G401 (cell line): ENCODE results near the gene CHRNA5. TPM values are rescaled to one million over a fixed set of nuclear protein-coding genes. Genes with fewer than 3 reads are reported as not detected.
"Not testable (repeated sequence)": the region's sequence is repeated elsewhere in the genome, so short reads cannot be mapped to it uniquely, and the experiment has no call there.

ENCODE experiments used
- DNase-seq: peaks from one replicate; pipeline ENCODE4 v3.0.0-alpha.2; 2015; ENCODE audit warnings: low spot score
- in situ Hi-C: cut with HindIII; loops from 2 replicates; pipeline ENCODE4 v1.10.0; 2016; ENCODE audit warnings: low sequenced_read_pairs, mixed read lengths
- total RNA-seq: library from RNA; depleted of rRNA; stranded (reverse); fragments of >200 nt; shearing (Covaris generic); gene quantifications from 2 replicates; pipeline ENCODE4 v1.2.3, GENCODE V29; 2014

The CHRNA5 gene
- total RNA-seq, 1 experiment from 2014 or later = 16.4 TPM

- in situ Hi-C loops = no loop called here
- DNase-seq = no peak
These were observed 3.8 kb upstream of the CHRNA5 start for GRCh38 chr15:78561490-78561889.

- DNase-seq = no peak
- in situ Hi-C loops = no loop called here
These were observed 2.2 kb upstream of the CHRNA5 start for GRCh38 chr15:78563092-78563491.

DNA sequence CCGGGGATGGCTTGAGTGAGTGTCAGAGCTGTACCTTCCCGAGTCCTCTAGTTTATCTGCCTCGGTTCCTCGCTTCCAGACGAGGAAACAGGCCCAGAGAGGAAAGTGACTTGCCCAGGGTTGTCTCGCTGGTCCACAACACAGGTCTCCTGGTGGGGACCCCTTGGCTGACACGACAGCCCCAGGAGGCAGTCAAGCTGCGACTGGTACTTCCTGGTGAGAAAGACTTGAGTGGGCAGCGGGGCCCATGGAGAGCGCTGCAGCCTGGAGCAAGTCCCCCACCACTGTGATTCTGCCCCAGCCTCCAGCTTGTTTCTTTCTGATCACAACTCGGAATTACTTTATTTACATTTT, 600 bp upstream of the CHRNA5 start:
- no peak for DNase-seq
- in situ Hi-C loops = no loop called here

DNA sequence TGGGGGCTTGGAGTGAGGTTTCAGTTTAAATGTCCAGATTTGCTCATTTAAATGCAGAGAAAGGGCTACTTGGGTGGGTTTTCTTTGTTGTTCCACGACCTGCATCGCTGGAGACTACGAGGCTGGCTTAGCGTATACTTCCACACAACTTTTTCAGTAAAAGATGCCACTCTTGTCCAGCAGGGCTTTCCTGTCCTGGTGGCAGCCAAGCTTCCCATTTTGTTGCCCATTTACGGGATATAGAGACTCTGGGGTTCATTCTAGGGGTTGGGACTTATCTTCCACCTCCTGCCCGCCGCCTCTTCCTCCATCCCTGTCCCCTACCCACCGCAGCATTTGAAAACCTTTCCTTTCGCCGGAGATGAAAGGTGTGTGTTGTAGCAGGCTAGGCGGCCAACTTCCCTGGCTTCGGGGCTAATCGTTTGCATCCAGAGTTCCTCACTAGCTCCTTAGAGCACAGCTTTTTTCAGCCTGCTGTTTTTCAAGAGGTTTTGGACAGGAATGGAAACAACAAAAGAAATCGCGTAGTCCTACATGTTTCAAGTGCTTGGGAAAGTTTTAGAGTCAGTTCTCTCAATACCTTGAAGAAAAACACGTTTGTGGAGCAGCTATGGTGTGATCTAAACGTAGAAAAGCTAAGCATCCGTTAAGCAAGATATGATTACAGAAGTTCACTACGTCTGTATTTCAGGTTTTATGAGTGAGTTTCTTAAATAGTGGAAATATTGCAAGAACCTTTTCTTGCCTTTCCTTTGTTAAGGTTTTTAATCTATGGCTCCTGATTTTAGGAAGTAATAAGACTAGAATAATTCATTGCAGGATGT, 843 bp downstream of the CHRNA5 start:
- peak; percentile 22 for DNase-seq
- in situ Hi-C loops = no loop called here

DNA sequence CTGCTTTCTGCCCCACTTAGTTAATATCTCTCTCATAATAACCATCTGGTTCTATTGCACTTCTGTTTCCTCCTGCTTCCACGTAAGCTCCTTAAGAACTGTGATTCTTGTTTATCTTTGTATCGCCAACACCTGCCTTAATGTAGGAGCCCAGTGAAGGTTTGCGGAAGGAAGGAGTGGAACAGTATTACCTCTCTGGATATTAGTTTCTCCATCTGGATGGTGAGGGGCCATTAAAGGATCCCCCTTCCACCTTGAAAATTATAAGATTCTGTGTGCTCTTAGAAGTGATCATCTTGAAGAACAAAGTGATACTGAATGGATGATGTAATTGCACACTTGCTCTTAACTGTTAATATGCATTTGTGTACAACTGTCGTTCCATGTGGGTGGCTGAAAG, 2.2 kb downstream of the CHRNA5 start:
- no peak for DNase-seq
- in situ Hi-C loops = no loop called here

DNA sequence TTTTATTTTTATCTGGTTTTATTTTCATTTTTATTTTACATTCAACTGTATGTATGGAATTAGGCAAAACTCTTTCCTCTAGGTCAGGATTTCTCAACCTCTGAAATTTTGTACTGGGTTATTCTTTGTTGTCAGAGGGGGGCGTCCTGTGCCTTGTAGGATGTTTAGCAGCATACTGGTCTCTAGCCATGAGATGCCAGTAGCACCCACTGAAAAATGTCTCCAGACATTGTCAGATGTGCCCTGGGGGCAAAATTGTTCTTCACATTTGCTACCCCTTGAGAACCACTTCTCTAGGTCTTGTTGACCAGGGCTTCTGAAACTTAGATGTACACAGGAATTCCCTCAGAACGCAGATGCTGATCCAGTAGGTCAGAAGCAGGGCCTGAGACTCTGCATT, 5.4 kb downstream of the CHRNA5 start:
- DNase-seq = no peak
- in situ Hi-C loops = no loop called here

DNA sequence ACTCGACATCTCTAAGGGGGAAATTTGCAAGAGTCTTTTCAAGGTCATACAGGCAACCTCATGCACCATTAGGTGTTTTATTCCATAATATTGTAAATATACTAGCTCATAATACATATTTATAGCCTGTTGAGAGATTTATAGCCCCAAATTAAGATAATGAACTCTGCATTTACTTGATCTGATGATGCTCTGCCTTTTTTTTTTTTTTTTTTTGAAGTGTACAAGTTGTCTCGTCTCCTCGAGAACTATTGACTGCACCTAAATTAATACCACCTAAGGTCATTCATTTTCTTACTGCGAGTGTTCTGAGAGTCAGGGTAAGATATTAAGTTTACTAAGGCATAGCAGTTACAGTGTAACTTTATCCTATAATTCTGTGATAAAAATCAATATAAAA, 6.1 kb downstream of the CHRNA5 start:
- in situ Hi-C loops = no loop called here
- DNase-seq = no peak

DNA sequence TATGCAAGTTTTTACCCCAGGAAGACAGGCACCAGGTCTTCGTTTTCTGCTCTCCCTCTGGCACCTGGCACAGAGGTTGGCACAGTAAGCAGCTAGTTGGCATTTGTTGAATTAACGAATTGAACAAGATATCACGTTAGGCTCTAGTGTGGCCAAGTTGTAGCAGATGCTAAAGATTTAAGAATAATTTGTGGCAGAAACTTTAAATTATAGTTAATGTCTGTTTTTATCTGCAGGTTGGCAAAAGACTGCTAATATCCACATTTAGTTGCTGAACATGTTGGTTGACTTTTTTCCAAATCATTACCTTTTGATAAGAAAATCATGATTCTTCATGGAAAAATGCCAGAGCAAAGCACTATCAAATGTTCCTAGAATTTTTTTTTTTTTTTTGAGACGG, 8.1 kb downstream of the CHRNA5 start:
- DNase-seq = no peak
- in situ Hi-C loops = no loop called here

DNA sequence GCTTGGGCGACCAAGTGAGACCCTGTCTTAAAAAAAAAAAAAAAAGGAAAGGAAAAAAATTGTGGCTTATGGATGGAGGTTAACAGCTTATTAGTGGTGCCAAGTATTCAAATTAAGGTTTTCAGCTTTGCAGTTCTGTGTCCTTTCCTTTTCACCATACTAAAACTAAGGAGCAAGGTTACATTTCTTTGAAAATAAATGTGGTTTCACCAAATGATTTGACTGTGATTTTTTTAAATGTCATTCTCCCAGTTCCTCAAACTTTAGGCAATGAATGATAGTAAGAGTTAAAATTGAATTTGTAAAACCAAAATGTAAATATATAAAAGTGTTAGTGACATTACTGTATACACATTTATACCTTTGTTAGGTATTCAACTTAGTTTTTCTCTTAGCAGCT, 9.6 kb downstream of the CHRNA5 start:
- in situ Hi-C loops = no loop called here
- no peak for DNase-seq

DNA sequence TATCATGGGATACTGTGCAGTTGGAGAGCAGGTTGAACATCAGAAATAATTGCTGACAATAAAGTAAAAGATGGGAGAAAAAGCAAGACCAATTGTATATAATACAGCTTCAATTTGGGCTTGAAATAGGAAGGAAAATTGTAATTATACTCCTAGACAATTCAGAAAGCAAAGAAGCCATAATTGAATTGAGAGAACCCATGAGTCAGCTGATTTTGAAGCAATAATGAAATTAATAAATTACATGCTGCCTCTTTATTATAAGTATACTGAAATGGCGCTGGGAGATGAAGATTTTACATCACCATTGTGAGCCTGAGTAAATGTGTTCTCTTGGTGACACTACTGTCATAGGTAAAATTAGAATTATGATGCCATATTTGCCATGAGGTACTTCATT, 32.3 kb downstream of the CHRNA5 start:
- DNase-seq = no peak
- in situ Hi-C loops = no loop called here

- in situ Hi-C loops = no loop called here
- no peak for DNase-seq
These were observed 33.0 kb downstream of the CHRNA5 start for GRCh38 chr15:78598348-78598747.

DNA sequence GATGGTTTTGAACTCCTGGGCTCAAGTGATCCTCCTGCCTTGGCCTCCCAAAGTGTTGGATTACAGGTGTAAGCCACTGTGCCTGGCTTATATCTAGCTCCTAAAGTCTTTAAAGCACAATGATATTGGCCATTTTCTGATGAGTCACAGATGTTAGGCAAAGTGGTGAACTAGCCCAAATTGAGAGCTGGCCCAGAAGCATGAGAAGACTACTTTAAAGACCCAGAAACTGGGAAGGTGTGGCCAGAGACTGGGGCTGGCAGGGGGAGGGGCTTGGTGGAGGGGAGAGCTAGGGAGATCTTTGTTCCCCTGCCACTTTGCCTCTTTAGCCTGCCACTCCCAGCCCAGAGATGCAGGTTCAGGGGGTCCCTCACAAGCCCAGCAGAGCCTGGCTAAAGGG, 33.9 kb downstream of the CHRNA5 start:
- in situ Hi-C loops = no loop called here
- no peak for DNase-seq

GRCh38 chr15:78603467-78603866, 38.1 kb downstream of the CHRNA5 start:
- in situ Hi-C loops = no loop called here

DNA sequence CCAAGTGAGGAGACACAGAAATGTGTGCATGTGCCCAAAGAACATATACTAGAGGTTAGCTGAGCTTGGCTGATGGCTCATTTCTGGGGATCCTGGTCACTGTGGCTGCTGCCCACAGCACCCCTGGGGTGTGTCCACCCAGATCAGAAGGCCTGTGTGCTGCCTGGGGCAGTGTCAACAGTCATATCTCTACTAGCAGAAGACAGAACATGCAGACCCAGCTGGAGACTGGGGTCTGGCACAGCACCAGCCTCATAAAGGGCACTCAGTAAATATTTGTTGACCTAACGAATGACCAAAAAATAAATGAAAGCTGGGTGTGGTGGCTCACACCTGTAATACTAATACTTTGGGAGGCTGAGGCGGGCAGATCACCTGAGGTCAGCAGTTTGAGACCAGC, 39.1 kb downstream of the CHRNA5 start:
- DNase-seq = no peak
- in situ Hi-C loops = no loop called here

More at GRCh38 chr15:78603467-78603866, 38.1 kb downstream of the CHRNA5 start:
- no peak for DNase-seq

- no peak for DNase-seq
- in situ Hi-C loops = no loop called here
These were observed 39.9 kb downstream of the CHRNA5 start for GRCh38 chr15:78605201-78605600.

DNA sequence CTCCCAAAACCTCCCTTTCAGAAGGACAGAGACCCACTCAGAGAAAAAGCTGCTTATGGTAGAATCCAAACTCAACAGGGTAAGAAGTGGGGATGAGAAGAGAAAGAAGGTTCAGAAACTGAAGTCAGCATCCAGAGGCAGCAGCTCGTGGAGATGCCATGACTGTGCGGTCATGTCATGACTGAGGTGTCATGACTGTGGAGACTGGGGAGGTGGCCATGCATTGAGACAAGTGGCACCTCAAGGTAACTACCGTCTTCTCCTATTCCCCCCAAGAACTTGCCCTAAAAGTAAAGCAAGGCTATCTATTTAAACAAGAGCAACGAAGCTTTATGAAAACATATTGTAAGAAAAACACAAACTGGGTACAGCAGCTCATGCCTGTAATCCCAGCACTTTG, 40.4 kb downstream of the CHRNA5 start:
- in situ Hi-C loops = no loop called here
- DNase-seq = no peak

DNA sequence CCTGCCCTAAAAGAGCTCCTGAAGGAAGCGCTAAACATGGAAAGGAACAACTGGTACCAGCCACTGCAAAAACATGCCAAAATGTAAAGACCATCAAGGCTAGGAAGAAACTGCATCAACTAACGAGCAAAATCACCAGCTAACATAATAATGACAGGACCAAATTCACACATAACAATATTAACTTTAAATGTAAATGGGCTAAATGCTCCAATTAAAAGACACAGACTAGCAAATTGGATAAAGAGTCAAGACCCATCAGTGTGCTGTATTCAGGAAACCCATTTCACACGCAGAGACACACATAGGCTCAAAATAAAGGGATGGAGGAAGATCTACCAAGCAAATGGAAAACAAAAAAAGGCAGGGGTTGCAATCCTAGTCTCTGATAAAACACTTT, 44.2 kb downstream of the CHRNA5 start:
- DNase-seq, in situ Hi-C loops: not testable (repeated sequence)

- no peak for DNase-seq
- in situ Hi-C loops = no loop called here
These were observed 48.7 kb downstream of the CHRNA5 start for GRCh38 chr15:78614021-78614420.

DNA sequence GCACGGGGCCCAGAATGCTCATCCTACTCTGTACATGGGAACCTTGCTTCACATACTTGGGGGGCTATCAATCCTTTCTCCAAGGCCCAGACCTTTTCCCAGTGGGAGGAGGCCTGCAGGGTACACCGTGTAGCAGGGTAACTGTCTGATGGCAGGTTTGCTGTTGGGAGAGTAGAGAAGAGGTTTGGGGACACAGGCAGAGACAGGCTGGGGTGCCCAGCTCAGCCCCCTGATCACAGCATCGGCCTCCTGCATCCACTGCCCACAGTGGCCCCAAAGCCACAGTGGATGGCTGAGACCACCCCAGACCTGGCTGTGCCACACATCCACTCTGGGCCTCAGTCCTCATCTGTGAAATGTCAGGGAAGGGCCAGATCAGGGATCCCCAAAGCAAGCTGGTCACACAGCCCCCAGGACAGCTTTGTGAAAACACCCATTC, 49.9 kb downstream of the CHRNA5 start:
- DNase-seq = no peak

GRCh38 chr15:78616506-78616905, 51.2 kb downstream of the CHRNA5 start:
- DNase-seq = no peak
- in situ Hi-C loops = no loop called here

More for the DNA sequence above, 49.9 kb downstream of the CHRNA5 start:
- in situ Hi-C loops = no loop called here

DNA sequence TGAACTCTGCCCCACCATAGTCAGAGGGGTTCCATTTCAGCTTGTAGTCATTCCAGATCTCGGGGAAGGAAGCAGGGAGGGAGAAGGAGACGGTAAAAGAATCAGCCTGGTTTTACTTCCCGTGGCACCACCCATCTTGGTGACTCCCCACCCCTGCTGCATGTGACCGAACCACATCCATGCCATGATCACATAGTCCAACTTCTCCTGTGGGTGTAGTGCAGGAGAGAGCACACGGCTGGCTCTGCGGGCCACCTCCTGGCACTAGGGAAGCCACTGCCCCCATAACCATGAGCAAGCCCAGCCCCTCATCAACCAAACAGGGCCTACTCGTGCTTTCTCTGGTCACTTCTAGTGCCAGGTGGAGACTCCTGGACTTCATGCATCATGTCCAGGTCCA, 51.8 kb downstream of the CHRNA5 start:
- DNase-seq = no peak
- in situ Hi-C loops = no loop called here
